Trophoblast cell (in vitro differentiated cells and primary cell): ENCODE data around the gene PLXDC1.
"Not testable (repeated sequence)": the region's sequence is repeated elsewhere in the genome, so short reads cannot be mapped to it uniquely, and the experiment has no call there.

ENCODE experiments used
- DNase-seq, 2 donors: peaks; one replicate each; pipeline ENCODE4 v3.0.0-alpha.2; 2016
- H2AFZ ChIP-seq: 2 replicates; pipeline ENCODE4 v1.6.1; 2013; ENCODE audit warnings: low read length, moderate library complexity, mild to moderate bottlenecking; ENCODE audit not compliant: insufficient read depth, poor library complexity
- H2AK5ac ChIP-seq: 2 replicates; pipeline ENCODE4 v1.6.1; 2013; ENCODE audit warnings: mild to moderate bottlenecking, low read length
- H2BK120ac ChIP-seq: 2 replicates; pipeline ENCODE4 v1.6.1; 2013; ENCODE audit warnings: low read length, mild to moderate bottlenecking, moderate library complexity; ENCODE audit not compliant: insufficient read depth, poor library complexity
- H2BK12ac ChIP-seq: 2 replicates; pipeline ENCODE4 v1.6.1; 2013; ENCODE audit warnings: mild to moderate bottlenecking, low read length, moderate library complexity
- H2BK5ac ChIP-seq: 2 replicates; pipeline ENCODE4 v1.6.1; 2013; ENCODE audit warnings: low read length, low read depth, moderate library complexity, mild to moderate bottlenecking; ENCODE audit not compliant: poor library complexity
- H3K14ac ChIP-seq: 2 replicates; pipeline ENCODE4 v1.6.1; 2013; ENCODE audit warnings: mild to moderate bottlenecking, low read length
- H3K18ac ChIP-seq: 2 replicates; pipeline ENCODE4 v1.6.1; 2013; ENCODE audit warnings: mild to moderate bottlenecking, low read length
- H3K23ac ChIP-seq: 2 replicates; pipeline ENCODE4 v1.6.1; 2013; ENCODE audit warnings: low read length
- H3K27ac ChIP-seq: 2 replicates; pipeline ENCODE4 v1.5.1; 2013; ENCODE audit warnings: low read depth, mild to moderate bottlenecking, inconsistent platforms, low read length, moderate library complexity
- H3K27me3 ChIP-seq: 2 replicates; pipeline ENCODE4 v1.6.1; 2013; ENCODE audit warnings: inconsistent platforms, mild to moderate bottlenecking, low read length, moderate library complexity; ENCODE audit not compliant: insufficient read depth
- H3K36me3 ChIP-seq, 2 experiments: 1 replicate in 1 of 2; 2 replicates in 1 of 2; pipeline ENCODE4 v1.6.1; 2013; ENCODE audit warnings: low read length in 2 of 2, mild to moderate bottlenecking in 2 of 2, moderate library complexity in 1 of 2; ENCODE audit not compliant: insufficient read depth in 2 of 2, control insufficient read depth in 1 of 2
- H3K4ac ChIP-seq: 2 replicates; pipeline ENCODE4 v1.6.1; 2013; ENCODE audit warnings: low read depth, mild to moderate bottlenecking, low read length, moderate library complexity
- H3K4me1 ChIP-seq, 2 experiments: 1 replicate in 1 of 2; 2 replicates in 1 of 2; pipeline ENCODE4 v1.6.1; 2013; ENCODE audit warnings: low read length in 2 of 2, mild to moderate bottlenecking in 2 of 2, moderate library complexity in 1 of 2; ENCODE audit not compliant: insufficient read depth in 2 of 2, control insufficient read depth in 1 of 2
- H3K4me2 ChIP-seq: 2 replicates; pipeline ENCODE4 v1.6.1; 2013; ENCODE audit warnings: inconsistent platforms, mild to moderate bottlenecking, low read length, moderate library complexity
- H3K4me3 ChIP-seq: 2 replicates; pipeline ENCODE4 v1.5.1; 2013; ENCODE audit warnings: mild to moderate bottlenecking, low read depth, low read length, inconsistent platforms
- H3K79me1 ChIP-seq: one replicate; pipeline ENCODE4 v1.6.1; 2013; ENCODE audit warnings: low read length
- H3K79me2 ChIP-seq: 2 replicates; pipeline ENCODE4 v1.6.1; 2013; ENCODE audit warnings: low read length, mild to moderate bottlenecking; ENCODE audit not compliant: control insufficient read depth, insufficient read depth, poor library complexity
- H3K9ac ChIP-seq: 2 replicates; pipeline ENCODE4 v1.6.1; 2013; ENCODE audit warnings: mild to moderate bottlenecking, low read length
- H3K9me3 ChIP-seq: 2 replicates; pipeline ENCODE4 v1.6.1; 2013; ENCODE audit warnings: low read depth, mild to moderate bottlenecking, control low read depth, inconsistent platforms, low read length; ENCODE audit not compliant: insufficient read depth
- H4K12ac ChIP-seq: 2 replicates; pipeline ENCODE4 v1.6.1; 2013; ENCODE audit warnings: low read depth, mild to moderate bottlenecking, low read length, moderate library complexity
- H4K8ac ChIP-seq: 2 replicates; pipeline ENCODE4 v1.6.1; 2013; ENCODE audit warnings: low read depth, mild to moderate bottlenecking, low read length, moderate library complexity
- H4K91ac ChIP-seq: one replicate; pipeline ENCODE4 v1.6.1; 2013; ENCODE audit warnings: low read depth, mild to moderate bottlenecking, low read length, moderate library complexity
- WGBS: extraction: QIAGEN DNeasy Blood & Tissue Kit; methylation state at CpG from one replicate; pipeline ENCODE4 v1.1.7; 2013; ENCODE audit warnings: missing lambda C conversion rate; ENCODE audit not compliant: insufficient read length, insufficient coverage; ENCODE audit errors: extremely low coverage; 5-methylcytosine and 5-hydroxymethylcytosine counted together

Gene PLXDC1

GRCh38 chr17:39052423-39052822 is 99.0 kb downstream of the PLXDC1 start:
- H3K79me2 ChIP-seq, H3K23ac ChIP-seq, H3K14ac ChIP-seq, H2AFZ ChIP-seq, H4K8ac ChIP-seq, DNase-seq, H2BK12ac ChIP-seq, H3K9ac ChIP-seq, H3K79me1 ChIP-seq, H3K27ac ChIP-seq, H3K4me1 ChIP-seq, H3K9me3 ChIP-seq, H3K27me3 ChIP-seq, H3K4ac ChIP-seq, H3K18ac ChIP-seq, H4K12ac ChIP-seq, H3K4me3 ChIP-seq, H2AK5ac ChIP-seq, H2BK5ac ChIP-seq, H3K36me3 ChIP-seq, H4K91ac ChIP-seq, H3K4me2 ChIP-seq, H2BK120ac ChIP-seq: not testable (repeated sequence)
- no CpG with 5 or more reads among the region's 3 CpGs for WGBS

DNA sequence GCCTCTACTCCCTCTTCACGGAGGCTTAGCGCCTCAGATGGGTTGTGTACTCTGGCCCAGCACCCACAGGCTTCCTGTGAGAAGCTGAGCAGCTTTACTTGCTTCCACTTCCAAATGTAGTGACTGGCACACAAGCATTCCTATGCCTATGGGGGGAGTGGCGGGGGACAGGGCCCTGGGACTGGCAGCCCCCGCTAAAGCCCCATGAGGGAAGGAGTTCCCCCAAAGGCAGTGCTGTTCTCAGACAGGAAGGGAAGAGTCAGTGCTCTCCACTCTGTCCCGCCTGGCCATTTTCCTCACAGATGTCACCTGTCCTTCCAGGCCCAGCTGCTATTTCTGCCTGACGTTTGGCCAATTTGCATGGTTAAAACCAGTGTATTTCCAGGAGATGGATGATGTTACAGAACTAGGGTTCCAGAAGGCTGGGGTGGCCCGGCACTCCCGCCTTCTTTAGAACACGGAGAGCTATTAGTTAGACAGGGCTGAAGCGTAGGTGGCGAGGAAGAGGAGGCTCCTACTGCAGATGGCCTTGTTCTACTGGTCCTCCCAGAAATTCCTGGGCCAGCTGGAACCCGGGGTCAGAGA is 100.3 kb downstream of the PLXDC1 start:
- Histone ChIP-seq H3K23ac (no peak overlapping the region), H4K8ac (no peak overlapping the region), H3K9me3 (peaks cover 16% of the 10 kb centered on the region), H4K91ac (no peak overlapping the region), H3K36me3 (peaks cover 0 to 2% of the 10 kb centered on the region in 2 experiments), H2BK12ac (no peak overlapping the region), H4K12ac (no peak overlapping the region), H3K9ac (no peak overlapping the region), H3K27me3 (no peaks in the 10 kb centered on the region), H3K4me3 (no peak overlapping the region), H3K4me1 (no peaks in the 10 kb centered on the region), H3K4me2 (no peak overlapping the region), H3K18ac (no peak overlapping the region), H2BK120ac (no peak overlapping the region), H2BK5ac (no peak overlapping the region), H3K79me1 (peaks cover 3% of the 10 kb centered on the region), H3K14ac (no peak overlapping the region), H2AK5ac (no peak overlapping the region), H3K4ac (no peak overlapping the region), H2AFZ (no peak overlapping the region), H3K27ac (no peak overlapping the region), H3K79me2 (no peaks in the 10 kb centered on the region)
- WGBS: no CpG with 5 or more reads among the region's 12 CpGs
- DNase-seq: no peak

DNA sequence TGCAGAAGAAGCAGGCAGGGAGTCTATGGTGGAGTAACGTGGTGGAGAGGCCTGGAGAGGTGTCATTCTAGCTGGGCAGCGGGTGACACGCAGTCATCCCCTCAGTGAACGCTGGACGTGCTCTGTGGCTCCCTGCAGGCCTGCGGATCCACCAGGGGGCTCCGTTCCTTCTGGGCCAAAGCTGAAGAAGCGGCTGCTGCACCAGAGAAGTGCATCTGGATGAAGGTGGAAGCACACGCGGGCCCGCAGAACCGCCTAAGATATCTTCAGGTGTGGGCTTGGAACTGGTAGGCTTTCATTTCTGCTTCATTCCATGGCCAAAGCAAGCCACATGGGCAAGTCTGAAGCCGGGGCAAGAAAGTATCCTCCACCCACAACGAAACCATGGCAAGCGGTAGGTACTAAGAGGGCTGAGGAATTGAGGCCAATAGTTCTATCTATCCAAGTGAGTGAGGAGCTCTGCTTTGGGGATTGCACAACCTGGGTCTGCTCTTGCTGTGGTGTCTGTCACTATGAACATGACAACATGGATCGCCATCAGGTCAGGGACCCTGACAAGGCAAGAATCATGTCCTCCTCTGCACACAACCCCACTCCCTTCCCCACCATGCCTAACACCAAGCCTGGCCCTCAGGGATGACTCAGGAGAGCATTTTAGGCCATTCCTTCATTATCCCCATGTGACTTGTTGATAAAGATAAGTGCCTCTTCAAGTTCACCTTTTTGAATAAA is 105.3 kb downstream of the PLXDC1 start:
- Histone ChIP-seq H4K91ac (peak overlapping the region; percentile 67), H3K79me1 (peaks cover 3% of the 10 kb centered on the region), H2BK5ac (peak overlapping the region; percentile 86), H2BK120ac (peak overlapping the region; percentile 67), H3K9me3 (peaks cover 26% of the 10 kb centered on the region), H3K9ac (no peak overlapping the region), H3K4me1 (no peaks in the 10 kb centered on the region), H3K4ac (no peak overlapping the region), H3K27me3 (no peaks in the 10 kb centered on the region), H2BK12ac (no peak overlapping the region), H3K14ac (no peak overlapping the region), H2AFZ (no peak overlapping the region), H4K12ac (no peak overlapping the region), H2AK5ac (no peak overlapping the region), H4K8ac (no peak overlapping the region), H3K79me2 (no peaks in the 10 kb centered on the region), H3K4me3 (no peak overlapping the region), H3K27ac (no peak overlapping the region), H3K36me3 (peaks cover 0 to 3% of the 10 kb centered on the region in 2 experiments), H3K4me2 (no peak overlapping the region), H3K18ac (no peak overlapping the region), H3K23ac (no peak overlapping the region)
- no CpG with 5 or more reads among the region's 16 CpGs for WGBS
- DNase-seq: no peak

DNA sequence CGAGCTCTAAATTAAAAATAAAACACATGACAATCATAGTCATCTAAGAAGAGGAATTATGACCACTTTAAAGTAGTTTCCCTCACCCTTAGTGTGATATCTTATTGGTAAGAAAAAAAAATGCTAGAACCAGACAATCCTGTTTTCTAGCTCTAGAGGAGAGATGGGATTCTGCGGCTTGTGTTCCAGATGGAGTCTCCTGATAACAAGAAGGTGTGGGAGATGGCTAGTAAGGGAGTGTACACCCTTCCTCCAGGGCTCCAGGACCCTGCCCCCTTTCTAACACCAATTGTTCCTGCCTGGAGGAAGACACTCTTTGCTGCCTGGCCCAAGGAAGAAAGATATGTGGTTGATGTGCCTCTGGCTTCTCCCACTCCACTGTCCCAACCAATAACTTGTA is 115.4 kb downstream of the PLXDC1 start:
- Histone ChIP-seq H3K27ac (no peak overlapping the region), H3K9ac (no peak overlapping the region), H3K36me3 (no peaks in the 10 kb centered on the region), H2AK5ac (no peak overlapping the region), H2BK120ac (no peak overlapping the region), H2BK12ac (no peak overlapping the region), H3K27me3 (no peaks in the 10 kb centered on the region), H3K23ac (no peak overlapping the region), H4K12ac (no peak overlapping the region), H3K4me2 (no peak overlapping the region), H3K4me3 (no peak overlapping the region), H3K14ac (no peak overlapping the region), H2AFZ (no peak overlapping the region), H2BK5ac (no peak overlapping the region), H3K9me3 (no peaks in the 10 kb centered on the region), H3K79me1 (no peaks in the 10 kb centered on the region), H3K18ac (no peak overlapping the region), H3K79me2 (no peaks in the 10 kb centered on the region), H4K91ac (no peak overlapping the region), H4K8ac (no peak overlapping the region), H3K4me1 (no peaks in the 10 kb centered on the region), H3K4ac (no peak overlapping the region)
- DNase-seq: peak; percentile 55 to 89
- no CpG with 5 or more reads among the region's 2 CpGs for WGBS
